Measurements from ENCODE around the gene HMCN1. TPM values are rescaled to one million over a fixed set of nuclear protein-coding genes. Genes with fewer than 3 reads are reported as not detected.

The HMCN1 gene
- polyA plus RNA-seq, 1 donor from 2014 or later = not detected

GRCh38 chr1:185722098-185722497 is 12.1 kb upstream of the HMCN1 start:
- Mint-ChIP-seq H3K36me3 (no peaks in the 10 kb centered on the region), H3K4me1 (no peaks in the 10 kb centered on the region), H3K4me3 (no peak overlapping the region), H3K9me3 (no peaks in the 10 kb centered on the region), H3K27me3 (peaks cover 4% of the 10 kb centered on the region), H3K27ac (no peak overlapping the region)

GRCh38 chr1:185727726-185728125 is 6.5 kb upstream of the HMCN1 start:
- Mint-ChIP-seq H3K36me3 (no peaks in the 10 kb centered on the region), H3K27ac (no peak overlapping the region), H3K4me3 (no peak overlapping the region), H3K9me3 (peaks cover 3 to 22% (median 16%) of the 10 kb centered on the region in 3 donors), H3K4me1 (no peaks in the 10 kb centered on the region), H3K27me3 (peaks cover 13% of the 10 kb centered on the region)

- Mint-ChIP-seq H3K4me3 (no peak overlapping the region), H3K9me3 (peaks cover 3 to 22% (median 18%) of the 10 kb centered on the region in 3 donors), H3K27ac (no peak overlapping the region), H3K36me3 (no peaks in the 10 kb centered on the region), H3K4me1 (peaks cover 9 to 20% (median 17%) of the 10 kb centered on the region in 3 donors), H3K27me3 (peaks cover 35% of the 10 kb centered on the region)
Measured at GRCh38 chr1:185731446-185731845, 2.7 kb upstream of the HMCN1 start.

- peaks cover 3 to 22% (median 18%) of the 10 kb centered on the region in 3 donors for H3K9me3 Mint-ChIP-seq
- H3K36me3 Mint-ChIP-seq = no peaks in the 10 kb centered on the region
- H3K27me3 Mint-ChIP-seq = peaks cover 37% of the 10 kb centered on the region
- H3K4me3 Mint-ChIP-seq = no peak overlapping the region
- H3K27ac Mint-ChIP-seq = no peak overlapping the region
- H3K4me1 Mint-ChIP-seq = peaks cover 9 to 20% (median 17%) of the 10 kb centered on the region in 3 donors
Measured at GRCh38 chr1:185732951-185733350, 1.2 kb upstream of the HMCN1 start.

DNA sequence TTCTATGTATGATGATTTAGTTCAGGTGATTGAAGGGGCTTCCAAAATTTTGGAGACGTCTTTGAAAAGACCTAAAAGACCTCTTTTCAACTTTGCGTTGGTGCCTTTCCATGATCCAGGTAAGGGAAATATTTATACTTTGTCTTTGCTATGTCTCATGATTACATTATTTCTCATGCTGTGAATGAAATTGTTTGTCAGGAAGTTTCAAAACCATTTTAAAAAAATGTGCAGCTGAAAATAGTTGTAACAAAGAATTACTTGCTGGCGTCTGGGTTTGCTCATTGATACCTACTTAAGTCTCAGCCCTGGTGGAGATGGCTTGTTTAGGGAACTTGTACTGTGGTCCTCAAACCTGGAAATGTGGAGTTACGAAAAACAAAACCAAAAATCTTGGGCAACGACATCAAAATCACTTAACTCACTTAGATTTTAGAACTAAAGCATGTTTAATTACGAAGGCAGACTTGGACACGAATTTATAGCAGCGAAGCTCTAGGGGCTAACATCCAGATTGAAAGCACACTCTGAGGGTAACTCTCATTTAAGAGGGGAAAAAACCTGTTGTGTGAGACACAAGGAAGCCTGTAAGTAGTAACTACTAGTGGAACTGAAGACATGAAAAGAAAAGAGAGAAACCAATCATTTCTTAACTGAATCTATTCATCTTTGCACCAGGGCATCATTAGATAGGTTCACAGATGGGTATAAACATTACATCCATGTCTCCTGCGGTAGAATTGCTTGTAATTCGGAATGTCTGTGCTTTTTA is 924 bp downstream of the HMCN1 start:
- Mint-ChIP-seq H3K4me3 (peak overlapping the region; percentile 11 to 45 (median 28)), H3K4me1 (peaks cover 9 to 20% (median 17%) of the 10 kb centered on the region in 3 donors), H3K27ac (no peak overlapping the region), H3K36me3 (peaks cover 5% of the 10 kb centered on the region), H3K9me3 (peaks cover 5 to 21% (median 20%) of the 10 kb centered on the region in 3 donors), H3K27me3 (peaks cover 43% of the 10 kb centered on the region)

DNA sequence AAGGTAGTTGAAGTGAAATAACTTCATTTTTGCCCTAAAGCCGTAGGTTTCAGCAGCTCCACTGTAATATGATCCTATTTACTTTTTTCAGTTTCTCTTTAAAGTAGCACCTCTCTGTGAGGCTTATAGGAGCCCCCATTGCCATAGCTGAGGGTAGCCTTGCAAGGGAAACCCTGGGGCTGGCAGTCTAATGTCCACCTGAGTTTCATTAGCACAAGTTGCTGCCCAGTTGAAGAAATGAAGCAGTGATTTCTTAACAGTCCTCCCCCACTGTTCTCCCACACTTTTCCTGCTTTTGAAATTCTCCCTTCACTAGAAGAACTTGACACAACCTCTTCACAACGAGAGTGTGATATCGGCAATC is 1.5 kb downstream of the HMCN1 start:
- Mint-ChIP-seq H3K27me3 (peaks cover 43% of the 10 kb centered on the region), H3K4me1 (peaks cover 9 to 20% (median 17%) of the 10 kb centered on the region in 3 donors), H3K36me3 (peaks cover 5% of the 10 kb centered on the region), H3K4me3 (no peak overlapping the region), H3K27ac (no peak overlapping the region), H3K9me3 (peaks cover 5 to 18% (median 16%) of the 10 kb centered on the region in 3 donors)

GRCh38 chr1:185739967-185740366 is 5.8 kb downstream of the HMCN1 start:
- Mint-ChIP-seq H3K9me3 (peaks cover 1 to 12% (median 7%) of the 10 kb centered on the region in 3 donors), H3K27me3 (peaks cover 16% of the 10 kb centered on the region), H3K27ac (no peak overlapping the region), H3K4me3 (no peak overlapping the region), H3K4me1 (peaks cover 3 to 6% (median 6%) of the 10 kb centered on the region in 3 donors), H3K36me3 (peaks cover 5% of the 10 kb centered on the region)

DNA sequence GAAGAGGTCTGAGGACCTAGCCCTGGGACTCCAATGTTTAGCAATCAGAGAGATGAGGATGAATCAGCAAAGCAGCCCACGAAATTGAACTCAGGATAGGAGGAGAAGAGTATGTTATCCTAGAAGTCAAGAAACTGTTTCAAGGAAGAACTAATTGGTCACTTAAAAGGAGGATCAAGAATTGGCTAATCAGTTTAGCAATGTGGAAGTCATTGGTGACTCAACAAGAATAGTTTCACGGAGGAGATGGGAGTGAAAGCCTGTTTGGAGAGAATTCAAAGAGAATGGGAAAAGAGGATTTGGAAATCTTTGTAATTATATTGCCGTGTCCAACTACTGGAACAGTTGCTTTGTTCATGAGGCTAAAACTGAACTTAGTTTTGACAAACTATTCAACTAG is 7.4 kb downstream of the HMCN1 start:
- no peaks in the 10 kb centered on the region for H3K4me1 Mint-ChIP-seq
- H3K9me3 Mint-ChIP-seq = peaks cover 1 to 12% (median 7%) of the 10 kb centered on the region in 3 donors
- no peak overlapping the region for H3K4me3 Mint-ChIP-seq
- no peak overlapping the region for H3K27ac Mint-ChIP-seq
- H3K27me3 Mint-ChIP-seq = peaks cover 12% of the 10 kb centered on the region
- peaks cover 5% of the 10 kb centered on the region for H3K36me3 Mint-ChIP-seq

DNA sequence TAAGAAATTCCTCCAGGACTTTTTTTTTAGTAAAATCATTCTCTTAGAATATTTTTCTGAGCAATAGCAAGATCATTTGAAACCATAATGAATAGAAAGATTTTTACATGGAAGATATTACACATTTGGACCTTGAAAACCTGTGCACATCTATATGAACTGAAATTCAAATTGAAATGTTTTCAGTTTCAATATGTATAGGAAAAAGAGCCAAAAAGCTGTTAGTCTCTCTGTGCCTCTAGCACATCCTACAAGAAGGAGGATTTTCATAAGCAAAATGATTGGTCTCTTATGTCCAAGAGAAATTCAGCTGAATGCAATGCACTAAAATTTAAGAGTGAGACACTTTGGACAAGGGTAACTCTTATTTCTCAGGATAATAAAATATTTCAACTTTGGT is 8.2 kb downstream of the HMCN1 start:
- no peaks in the 10 kb centered on the region for H3K4me1 Mint-ChIP-seq
- H3K27me3 Mint-ChIP-seq = peaks cover 8% of the 10 kb centered on the region
- H3K36me3 Mint-ChIP-seq = peaks cover 5% of the 10 kb centered on the region
- no peak overlapping the region for H3K27ac Mint-ChIP-seq
- no peak overlapping the region for H3K4me3 Mint-ChIP-seq
- H3K9me3 Mint-ChIP-seq = peaks cover 1 to 12% (median 7%) of the 10 kb centered on the region in 3 donors

- H3K27me3 Mint-ChIP-seq = peaks cover 10% of the 10 kb centered on the region
- no peak overlapping the region for H3K4me3 Mint-ChIP-seq
- no peak overlapping the region for H3K27ac Mint-ChIP-seq
- peaks cover 0 to 10% (median 5%) of the 10 kb centered on the region in 3 donors for H3K9me3 Mint-ChIP-seq
- H3K4me1 Mint-ChIP-seq = no peaks in the 10 kb centered on the region
- H3K36me3 Mint-ChIP-seq = peaks cover 2% of the 10 kb centered on the region
Measured at GRCh38 chr1:185745165-185745564, 11.0 kb downstream of the HMCN1 start.

GRCh38 chr1:185759061-185759460 is 24.9 kb downstream of the HMCN1 start:
- Mint-ChIP-seq H3K27me3 (peaks cover 18% of the 10 kb centered on the region), H3K4me3 (no peak overlapping the region), H3K27ac (no peak overlapping the region), H3K36me3 (no peaks in the 10 kb centered on the region), H3K9me3 (peaks cover 0 to 2% (median 0%) of the 10 kb centered on the region in 3 donors), H3K4me1 (no peaks in the 10 kb centered on the region)

GRCh38 chr1:185761841-185762240 is 27.6 kb downstream of the HMCN1 start:
- Mint-ChIP-seq H3K4me1 (no peaks in the 10 kb centered on the region), H3K4me3 (no peak overlapping the region), H3K27me3 (peaks cover 18% of the 10 kb centered on the region), H3K36me3 (no peaks in the 10 kb centered on the region), H3K27ac (no peak overlapping the region), H3K9me3 (peaks cover 0 to 2% (median 0%) of the 10 kb centered on the region in 3 donors)

DNA sequence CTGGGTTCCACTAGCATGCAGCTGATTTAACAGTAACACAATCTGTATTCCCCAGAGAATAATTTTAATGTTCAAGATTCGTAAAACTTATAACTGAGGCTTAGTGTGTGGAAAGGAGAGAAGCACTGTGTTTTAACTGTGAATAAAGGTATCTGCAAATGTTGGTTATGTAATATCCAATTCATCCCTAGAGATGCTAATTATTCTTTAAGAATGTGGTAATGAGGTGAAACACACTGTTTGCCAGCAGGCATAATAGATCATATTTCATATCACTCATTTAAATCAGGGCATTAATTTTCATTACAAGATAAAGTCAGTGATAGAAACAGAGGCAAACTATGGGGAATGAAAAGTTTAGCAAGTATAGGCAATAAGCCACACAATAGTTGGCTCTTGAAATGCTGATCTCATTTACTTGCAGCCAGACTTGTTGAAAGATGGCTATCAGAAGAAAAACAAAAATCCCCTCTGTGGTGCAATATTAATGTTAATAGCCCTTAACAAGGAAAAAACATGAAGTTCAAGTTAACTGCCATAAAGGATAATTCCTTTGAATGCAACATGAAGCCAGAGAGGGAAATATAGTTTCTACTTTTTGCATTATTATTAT is 33.4 kb downstream of the HMCN1 start:
- Mint-ChIP-seq H3K27ac (no peak overlapping the region), H3K4me1 (no peaks in the 10 kb centered on the region), H3K36me3 (no peaks in the 10 kb centered on the region), H3K4me3 (no peak overlapping the region), H3K27me3 (peaks cover 3% of the 10 kb centered on the region), H3K9me3 (no peaks in the 10 kb centered on the region)

GRCh38 chr1:185768371-185768770 is 34.2 kb downstream of the HMCN1 start:
- no peak overlapping the region for H3K4me3 Mint-ChIP-seq
- no peaks in the 10 kb centered on the region for H3K27me3 Mint-ChIP-seq
- H3K27ac Mint-ChIP-seq = no peak overlapping the region
- no peaks in the 10 kb centered on the region for H3K36me3 Mint-ChIP-seq
- H3K9me3 Mint-ChIP-seq = no peaks in the 10 kb centered on the region
- H3K4me1 Mint-ChIP-seq = no peaks in the 10 kb centered on the region

- Mint-ChIP-seq H3K36me3 (no peaks in the 10 kb centered on the region), H3K27ac (no peak overlapping the region), H3K4me3 (no peak overlapping the region), H3K27me3 (no peaks in the 10 kb centered on the region), H3K9me3 (no peaks in the 10 kb centered on the region), H3K4me1 (no peaks in the 10 kb centered on the region)
Measured at GRCh38 chr1:185769136-185769535, 34.9 kb downstream of the HMCN1 start.

DNA sequence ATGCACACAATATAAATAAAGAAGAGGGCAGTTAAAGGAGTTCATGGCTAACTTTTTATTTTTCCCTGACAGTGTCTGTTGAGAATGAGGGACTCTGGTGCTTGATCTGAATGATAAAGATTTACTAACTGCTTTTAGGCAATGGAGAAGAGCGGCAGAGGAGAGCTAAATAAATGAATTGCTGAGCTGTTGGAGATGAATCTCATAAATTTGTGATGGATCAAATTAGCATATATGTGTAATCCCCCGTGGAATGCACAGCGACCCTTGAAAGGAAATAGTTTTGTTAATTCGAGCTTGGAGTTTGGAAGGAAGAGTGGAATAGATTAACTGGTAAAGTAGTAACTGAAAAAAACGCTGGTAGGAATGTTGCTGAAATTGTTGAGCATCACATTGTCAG is 40.2 kb downstream of the HMCN1 start:
- Mint-ChIP-seq H3K36me3 (no peaks in the 10 kb centered on the region), H3K4me1 (no peaks in the 10 kb centered on the region), H3K4me3 (no peak overlapping the region), H3K9me3 (no peaks in the 10 kb centered on the region), H3K27me3 (peaks cover 3% of the 10 kb centered on the region), H3K27ac (no peak overlapping the region)
